ENCODE data around the gene CARD19.

The CARD19 gene

DNA sequence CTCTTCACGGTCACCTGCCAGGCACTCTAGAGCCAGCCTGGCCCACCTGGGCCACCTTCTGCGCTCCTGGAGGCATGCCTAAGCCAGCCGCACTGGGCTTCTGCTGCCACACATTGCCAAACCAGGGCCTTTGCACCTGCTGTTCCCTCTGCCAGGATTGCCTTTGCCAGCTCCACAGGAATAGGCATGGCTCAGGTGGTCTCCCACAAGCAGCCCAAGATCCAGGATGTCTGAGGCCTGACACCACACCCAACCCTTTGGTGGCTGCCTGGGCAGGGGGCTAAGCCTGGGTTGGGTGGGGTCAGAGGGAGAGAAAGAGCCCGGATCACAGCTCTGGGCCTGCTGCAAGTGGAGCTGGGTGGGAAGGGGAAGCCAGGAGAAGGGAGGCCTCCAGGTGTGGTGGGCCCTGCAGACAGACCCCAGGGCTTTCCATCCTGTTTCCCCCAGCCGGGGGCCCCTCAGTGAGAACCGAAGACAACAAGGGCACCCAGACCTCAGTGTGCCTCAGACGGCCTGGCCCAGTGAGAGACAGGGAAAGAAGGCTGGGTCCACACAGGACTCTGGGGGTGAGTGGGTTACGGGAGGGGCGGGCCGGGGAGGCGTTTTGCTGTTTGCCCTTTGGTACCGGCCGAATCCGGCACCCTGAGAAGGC lies 38.2 kb upstream of the CARD19 start:
- peaks cover 24% of the 10 kb centered on the region; the same call in 1 of the 2 replicates for H3K4me1 ChIP-seq (ENCODE audit: insufficient read depth, low read length)
- no peaks in the 10 kb centered on the region for H3K9me3 ChIP-seq (ENCODE audit: insufficient read depth, low read depth, low read length)
- no peak overlapping the region for H3K27ac ChIP-seq (ENCODE audit: low read length)
- H3K36me3 ChIP-seq (ENCODE audit: insufficient read depth, low read depth, low read length) = no peaks in the 10 kb centered on the region
- H3K27me3 ChIP-seq (ENCODE audit: insufficient read depth, low read length) = peaks cover 11% of the 10 kb centered on the region
- peak overlapping the region; percentile 41; the same call in 1 of the 2 replicates for H3K9ac ChIP-seq (ENCODE audit: low read depth, low read length)
- peak overlapping the region; percentile 59; the same call in 1 of the 2 replicates for H3K4me3 ChIP-seq (ENCODE audit: low read length)

DNA sequence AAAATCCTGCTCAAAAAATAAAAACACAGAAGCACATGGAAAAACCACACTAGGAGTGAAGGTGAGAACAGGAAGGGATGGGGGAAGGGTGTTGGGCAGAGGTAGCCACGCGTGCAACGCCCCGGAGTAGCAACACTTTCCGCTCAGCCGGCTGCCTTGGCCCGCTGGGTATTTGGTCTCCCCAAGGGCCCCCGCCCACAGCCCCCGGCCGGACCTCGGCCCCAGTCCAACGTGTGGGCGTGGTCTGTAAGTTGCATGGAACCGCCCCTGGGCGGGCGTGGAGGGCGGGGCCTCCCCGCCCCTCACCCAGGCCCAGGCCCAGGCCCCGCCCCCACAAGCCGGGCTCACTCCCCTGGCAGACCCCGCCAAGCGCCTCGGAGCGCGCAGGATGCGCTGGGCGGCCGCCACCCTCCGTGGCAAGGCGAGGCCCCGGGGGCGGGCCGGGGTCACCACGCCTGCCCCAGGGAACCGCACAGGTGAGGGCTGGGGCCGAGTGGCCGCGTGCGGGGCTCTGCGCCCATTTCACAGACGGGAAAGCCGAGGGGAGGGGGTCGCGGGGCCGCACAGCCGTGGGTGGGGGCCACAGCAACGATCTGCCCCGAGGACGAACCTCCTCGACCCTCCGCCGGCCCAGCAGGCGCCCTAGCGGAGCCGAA lies 37.5 kb upstream of the CARD19 start, which contains the start of gene SUSD3:
Gene SUSD3, plus strand, starts transcription at position 347 of the 656 bp plus-strand sequence. Its CDS starts 42 bp downstream, at position 389.
- Histone ChIP-seq H3K27me3 (ENCODE audit: insufficient read depth, low read length) (peaks cover 11% of the 10 kb centered on the region), H3K4me3 (ENCODE audit: low read length) (peak within 1 kb of the TSS; percentile 59; the same call in 1 of the 2 replicates), H3K27ac (ENCODE audit: low read length) (no peak within 1 kb of the TSS), H3K9ac (ENCODE audit: low read depth, low read length) (peak within 1 kb of the TSS; percentile 41; the same call in 1 of the 2 replicates), H3K9me3 (ENCODE audit: insufficient read depth, low read depth, low read length) (no peaks in the 10 kb centered on the region), H3K4me1 (ENCODE audit: insufficient read depth, low read length) (peaks cover 17% of the 10 kb centered on the region; the same call in 1 of the 2 replicates), H3K36me3 (ENCODE audit: insufficient read depth, low read depth, low read length) (no peaks in the 10 kb centered on the region)

DNA sequence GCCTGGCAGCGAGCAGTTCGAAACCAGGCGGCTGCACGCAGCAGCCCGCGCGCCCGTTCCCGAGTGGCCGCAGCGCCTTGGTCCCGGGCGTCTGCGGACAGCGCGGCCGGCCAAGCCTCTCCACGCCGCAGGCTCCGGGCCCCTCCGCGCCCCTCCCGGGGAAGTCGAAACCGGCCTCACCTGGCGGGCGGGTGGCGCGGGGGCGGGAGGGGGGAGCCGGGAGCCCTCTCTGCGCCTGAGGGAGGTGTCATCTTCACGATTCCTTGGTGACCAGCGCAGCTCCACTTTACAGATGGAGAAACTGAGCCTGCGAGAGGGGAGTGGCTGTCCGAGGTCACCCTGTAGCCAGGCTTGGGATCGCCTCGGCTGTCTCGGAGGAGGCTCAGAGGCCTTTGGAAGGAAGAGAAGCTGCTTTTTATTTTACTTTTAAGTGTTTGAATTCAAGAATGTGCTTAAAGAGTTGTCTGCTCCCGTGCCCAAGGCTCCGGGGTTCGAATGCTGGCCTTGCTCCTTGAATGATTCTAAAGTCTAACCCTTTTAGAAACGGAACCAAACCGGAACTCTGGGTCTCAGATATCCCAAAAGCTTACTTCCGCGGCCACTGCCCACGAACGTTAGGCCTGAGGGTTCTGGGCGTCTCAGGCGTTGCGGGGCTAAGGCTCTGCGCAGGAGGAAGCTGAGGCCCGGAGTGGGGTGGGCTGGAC lies 36.9 kb upstream of the CARD19 start:
- H3K4me3 ChIP-seq (ENCODE audit: low read length) = peak overlapping the region; percentile 49; the same call in 1 of the 2 replicates
- H3K36me3 ChIP-seq (ENCODE audit: insufficient read depth, low read depth, low read length) = no peaks in the 10 kb centered on the region
- H3K9ac ChIP-seq (ENCODE audit: low read depth, low read length) = no peak overlapping the region
- H3K27me3 ChIP-seq (ENCODE audit: insufficient read depth, low read length) = peaks cover 11% of the 10 kb centered on the region
- H3K4me1 ChIP-seq (ENCODE audit: insufficient read depth, low read length) = peaks cover 11% of the 10 kb centered on the region; the same call in 1 of the 2 replicates
- H3K9me3 ChIP-seq (ENCODE audit: insufficient read depth, low read depth, low read length) = no peaks in the 10 kb centered on the region
- H3K27ac ChIP-seq (ENCODE audit: low read length) = no peak overlapping the region

DNA sequence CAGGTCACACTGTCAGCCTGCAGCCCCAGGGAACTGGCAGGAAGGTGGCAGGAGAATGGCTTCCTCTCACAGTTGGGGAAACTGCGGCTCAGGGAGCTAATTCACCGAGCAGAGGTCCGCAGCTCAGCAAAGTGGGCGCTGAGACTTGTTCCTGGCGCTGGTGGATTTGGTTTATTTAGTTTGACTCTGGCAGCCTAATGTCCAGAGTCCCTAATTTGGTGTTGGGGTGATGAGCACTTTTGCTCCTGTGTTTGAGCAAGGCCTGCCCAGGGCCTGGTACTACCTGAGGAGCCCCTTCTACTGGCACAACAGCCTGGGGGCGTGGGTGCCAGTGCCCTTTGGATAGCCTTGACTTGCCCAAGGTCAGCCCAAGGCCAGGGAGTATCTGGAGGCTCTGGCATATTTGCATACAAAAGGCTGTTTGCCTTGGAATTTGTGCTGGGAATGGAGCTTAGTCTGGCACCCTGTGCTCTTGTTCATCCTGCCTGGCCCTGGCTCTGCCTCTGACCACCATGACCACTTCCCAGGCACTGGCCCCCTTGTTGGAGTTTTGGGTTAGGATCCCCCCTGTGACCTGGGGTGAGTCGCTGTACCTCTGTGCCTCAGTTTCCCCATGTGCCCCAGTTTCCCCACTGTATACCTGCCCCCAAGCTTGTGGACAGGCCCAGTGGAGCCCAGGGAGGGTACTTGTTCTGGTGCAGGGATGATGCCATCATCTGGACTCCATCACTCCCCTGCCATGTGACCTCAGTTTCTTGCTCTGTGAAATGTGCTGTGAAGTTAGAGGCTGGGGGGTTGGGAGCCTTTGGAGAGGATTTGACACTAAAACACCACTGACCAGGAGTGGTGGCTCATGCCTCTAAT lies 36.1 kb upstream of the CARD19 start:
- Histone ChIP-seq H3K4me3 (ENCODE audit: low read length) (no peak overlapping the region), H3K27me3 (ENCODE audit: insufficient read depth, low read length) (peaks cover 11% of the 10 kb centered on the region), H3K36me3 (ENCODE audit: insufficient read depth, low read depth, low read length) (no peaks in the 10 kb centered on the region), H3K27ac (ENCODE audit: low read length) (no peak overlapping the region), H3K4me1 (ENCODE audit: insufficient read depth, low read length) (peaks cover 11% of the 10 kb centered on the region; the same call in 1 of the 2 replicates), H3K9me3 (ENCODE audit: insufficient read depth, low read depth, low read length) (no peaks in the 10 kb centered on the region), H3K9ac (ENCODE audit: low read depth, low read length) (no peak overlapping the region)

DNA sequence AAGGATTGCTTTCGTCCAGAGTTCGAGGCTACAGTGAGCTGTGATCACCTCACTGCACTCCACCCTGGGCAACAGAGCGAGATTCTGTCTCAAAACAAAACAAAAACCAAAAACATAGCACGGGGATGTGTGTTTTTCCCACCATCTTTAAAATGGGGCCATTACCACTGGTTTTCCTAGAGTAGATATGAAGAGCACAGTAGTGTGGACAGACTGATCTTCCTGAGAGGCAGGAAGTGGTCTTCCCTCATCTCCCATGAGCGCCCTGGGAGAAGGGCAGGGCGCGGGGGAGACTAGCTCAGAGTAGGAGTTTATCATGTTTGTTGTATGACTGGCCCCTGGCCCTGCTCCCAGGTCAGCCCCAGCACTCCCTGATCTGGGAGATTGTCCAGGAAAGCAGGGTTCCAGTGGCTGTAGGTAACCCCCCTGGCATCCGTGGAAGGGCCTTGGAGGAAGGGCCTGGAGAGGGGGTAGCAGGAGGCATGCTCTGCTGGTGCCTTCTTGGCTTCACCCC lies 35.2 kb upstream of the CARD19 start:
- Histone ChIP-seq H3K27ac (ENCODE audit: low read length) (no peak overlapping the region), H3K4me1 (ENCODE audit: insufficient read depth, low read length) (peaks cover 11% of the 10 kb centered on the region; the same call in 1 of the 2 replicates), H3K36me3 (ENCODE audit: insufficient read depth, low read depth, low read length) (no peaks in the 10 kb centered on the region), H3K27me3 (ENCODE audit: insufficient read depth, low read length) (peaks cover 11% of the 10 kb centered on the region), H3K9ac (ENCODE audit: low read depth, low read length) (no peak overlapping the region), H3K4me3 (ENCODE audit: low read length) (no peak overlapping the region), H3K9me3 (ENCODE audit: insufficient read depth, low read depth, low read length) (no peaks in the 10 kb centered on the region)

DNA sequence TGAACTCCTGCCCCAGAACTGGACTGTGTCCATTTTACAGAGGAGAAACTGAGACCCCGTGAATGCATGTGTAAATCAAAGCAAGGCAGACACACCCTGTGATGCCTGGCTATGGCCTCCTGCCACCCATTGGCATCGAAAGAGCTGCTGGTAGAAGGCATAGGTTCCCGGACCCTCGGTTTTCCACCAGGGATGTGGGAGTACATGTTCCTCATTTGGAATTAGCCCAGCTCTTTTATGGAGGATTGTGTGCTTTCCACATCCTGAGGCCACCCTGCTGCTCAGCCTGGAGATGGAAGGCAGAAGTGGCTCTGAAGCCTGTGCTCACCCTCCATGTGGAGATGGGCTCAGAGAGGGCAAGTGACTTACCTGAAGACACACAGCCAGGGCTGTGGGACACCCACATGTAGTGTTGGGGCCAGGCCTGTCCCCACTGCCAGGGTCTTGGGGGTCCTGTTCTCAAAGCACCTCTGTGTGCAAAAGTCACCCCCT lies 34.7 kb upstream of the CARD19 start:
- Histone ChIP-seq H3K9ac (ENCODE audit: low read depth, low read length) (no peak overlapping the region), H3K4me3 (ENCODE audit: low read length) (no peak overlapping the region), H3K27ac (ENCODE audit: low read length) (no peak overlapping the region), H3K27me3 (ENCODE audit: insufficient read depth, low read length) (peaks cover 6% of the 10 kb centered on the region), H3K4me1 (ENCODE audit: insufficient read depth, low read length) (peaks cover 11% of the 10 kb centered on the region; the same call in 1 of the 2 replicates), H3K36me3 (ENCODE audit: insufficient read depth, low read depth, low read length) (no peaks in the 10 kb centered on the region), H3K9me3 (ENCODE audit: insufficient read depth, low read depth, low read length) (no peaks in the 10 kb centered on the region)

DNA sequence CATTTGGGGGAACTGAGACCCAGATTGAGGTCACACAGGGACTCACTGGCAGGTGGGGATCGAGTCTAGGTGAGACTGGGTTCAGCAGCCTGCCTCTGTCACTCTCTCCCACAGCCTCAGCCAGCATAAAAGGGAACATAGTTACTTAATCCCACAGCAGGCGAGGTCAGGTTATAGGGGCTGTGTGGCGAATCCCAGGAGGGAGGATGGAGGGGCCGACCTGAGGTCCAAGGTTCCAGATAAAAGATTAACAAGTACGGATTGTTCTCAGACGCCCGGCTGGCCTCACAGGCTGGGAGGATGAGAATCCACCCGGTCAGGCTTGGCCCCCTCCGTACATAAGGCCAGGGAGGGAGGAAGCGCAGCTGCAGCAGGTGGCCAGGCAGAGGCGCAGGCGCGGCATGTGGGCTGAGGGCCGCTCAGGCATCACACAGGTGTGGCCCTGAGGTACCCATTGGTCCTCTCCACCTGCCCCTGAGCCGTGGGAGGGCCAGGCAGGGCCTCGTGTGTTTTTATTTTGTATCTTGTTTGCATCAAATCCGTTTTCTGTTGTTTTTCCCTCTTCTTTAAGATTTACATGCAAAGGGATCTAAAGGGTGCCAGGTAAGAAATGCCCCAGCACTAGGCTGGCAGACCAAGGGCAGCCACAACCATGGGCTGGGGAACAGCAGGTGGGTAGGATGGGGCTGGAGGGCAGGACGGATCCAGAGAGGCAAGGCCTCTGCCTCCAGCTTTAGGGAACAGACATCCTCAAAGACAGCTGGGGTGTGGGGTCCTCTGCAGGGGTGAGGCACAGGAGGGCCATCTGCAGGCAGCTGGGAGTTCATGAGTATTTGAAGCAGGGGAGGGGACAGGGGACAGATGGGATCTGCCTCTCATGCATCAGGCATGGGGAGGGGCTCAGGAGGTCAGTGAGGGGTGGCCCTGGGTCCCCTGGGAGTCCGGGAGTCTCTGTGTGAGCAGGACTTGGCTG lies 33.9 kb upstream of the CARD19 start:
- Histone ChIP-seq H3K4me3 (ENCODE audit: low read length) (no peak overlapping the region), H3K27ac (ENCODE audit: low read length) (no peak overlapping the region), H3K27me3 (ENCODE audit: insufficient read depth, low read length) (peaks cover 6% of the 10 kb centered on the region), H3K4me1 (ENCODE audit: insufficient read depth, low read length) (peaks cover 8% of the 10 kb centered on the region; the same call in 1 of the 2 replicates), H3K9me3 (ENCODE audit: insufficient read depth, low read depth, low read length) (no peaks in the 10 kb centered on the region), H3K9ac (ENCODE audit: low read depth, low read length) (no peak overlapping the region), H3K36me3 (ENCODE audit: insufficient read depth, low read depth, low read length) (no peaks in the 10 kb centered on the region)

DNA sequence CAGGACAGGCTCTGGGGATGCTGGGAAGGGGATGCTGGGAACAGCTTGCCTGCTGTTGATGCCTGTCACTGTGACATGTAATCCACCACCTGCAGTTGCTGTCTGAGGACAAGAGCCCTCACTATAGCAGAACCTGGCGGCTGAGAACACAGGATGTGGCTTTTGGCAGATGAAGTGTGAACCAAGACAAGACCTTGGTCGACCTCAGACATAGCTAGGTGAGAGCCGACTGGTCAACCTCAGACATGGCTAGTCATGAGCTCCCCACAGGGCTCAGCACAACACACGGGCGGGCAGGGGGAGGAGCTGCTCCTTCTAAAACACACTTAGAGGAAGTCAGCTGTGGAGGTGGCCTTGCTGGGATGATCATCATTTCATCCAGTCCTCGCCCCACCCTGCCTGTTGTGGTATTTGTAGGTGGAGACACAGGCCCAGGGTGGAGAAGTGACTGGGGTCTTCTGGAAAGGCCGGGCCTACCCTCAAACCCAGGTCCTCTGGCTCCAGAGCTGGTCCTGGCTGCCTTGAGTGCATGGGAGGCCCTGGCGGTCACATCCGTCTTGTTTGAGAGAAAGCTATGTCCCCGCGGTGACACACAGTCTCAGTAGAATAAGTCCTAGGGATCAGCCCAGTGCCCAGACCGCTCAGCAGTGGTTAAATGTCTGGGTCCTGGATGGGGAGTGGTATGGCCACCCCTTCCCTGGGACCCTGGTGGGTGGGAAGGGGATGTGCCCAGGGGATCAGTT lies 31.5 kb upstream of the CARD19 start:
- no peak overlapping the region for H3K4me3 ChIP-seq (ENCODE audit: low read length)
- H3K27me3 ChIP-seq (ENCODE audit: insufficient read depth, low read length) = peaks cover under 1% of the 10 kb centered on the region; the same call in 1 of the 2 replicates
- no peaks in the 10 kb centered on the region for H3K9me3 ChIP-seq (ENCODE audit: insufficient read depth, low read depth, low read length)
- H3K36me3 ChIP-seq (ENCODE audit: insufficient read depth, low read depth, low read length) = no peaks in the 10 kb centered on the region
- peaks cover 5% of the 10 kb centered on the region; the same call in 1 of the 2 replicates for H3K4me1 ChIP-seq (ENCODE audit: insufficient read depth, low read length)
- H3K27ac ChIP-seq (ENCODE audit: low read length) = no peak overlapping the region
- H3K9ac ChIP-seq (ENCODE audit: low read depth, low read length) = no peak overlapping the region

DNA sequence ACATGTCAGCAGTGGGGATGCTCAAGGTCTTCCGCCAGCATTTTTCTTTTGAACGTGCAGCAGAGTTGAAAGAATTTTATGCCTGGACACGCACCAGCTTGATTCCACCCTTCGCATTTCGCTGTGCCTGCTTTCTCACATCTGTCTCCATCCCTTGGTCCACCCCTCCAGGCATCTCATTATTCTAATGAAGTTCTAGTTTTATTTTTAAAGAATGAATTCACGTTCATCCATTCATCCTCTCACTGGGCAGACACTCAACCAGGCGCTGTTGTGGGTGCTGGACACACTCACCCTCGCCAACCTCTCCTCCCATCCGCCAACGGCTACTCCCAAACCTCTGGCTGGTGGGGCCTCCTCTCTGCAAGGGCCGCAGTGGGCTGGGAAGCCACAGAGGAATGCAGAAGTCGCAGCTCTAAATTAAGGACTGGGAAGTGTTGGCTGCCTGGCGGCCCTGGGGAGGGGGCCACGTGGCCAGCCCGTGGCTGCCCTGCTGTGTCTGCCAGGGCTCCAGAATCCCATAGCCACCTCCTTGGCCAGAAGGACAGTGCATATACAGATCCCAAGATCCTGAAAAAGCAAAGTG lies 30.8 kb upstream of the CARD19 start:
- Histone ChIP-seq H3K9ac (ENCODE audit: low read depth, low read length) (no peak overlapping the region; the same call in 1 of the 2 replicates), H3K9me3 (ENCODE audit: insufficient read depth, low read depth, low read length) (no peaks in the 10 kb centered on the region), H3K27ac (ENCODE audit: low read length) (no peak overlapping the region), H3K27me3 (ENCODE audit: insufficient read depth, low read length) (no peaks in the 10 kb centered on the region), H3K4me3 (ENCODE audit: low read length) (no peak overlapping the region), H3K4me1 (ENCODE audit: insufficient read depth, low read length) (peaks cover 3% of the 10 kb centered on the region; the same call in 1 of the 2 replicates), H3K36me3 (ENCODE audit: insufficient read depth, low read depth, low read length) (no peaks in the 10 kb centered on the region)

Measured in iPS-20b (cell line).